PC-9 (cell line): ENCODE data around the gene FAM168A. TPM values are rescaled to one million over a fixed set of nuclear protein-coding genes. Genes with fewer than 3 reads are reported as not detected.

Experiments
- BruUV-seq: library from RNA; stranded (reverse); fragments of 400-500 nt; replicated peaks from 2 replicates; lab custom pipeline; 2021; lab: Mats Ljungman, UMichigan
- CTCF ChIA-PET: fragments of 300-600 bp; sonication (Branson Sonifier 250); formaldehyde crosslinking; loops from one replicate; lab custom pipeline; 2022; ENCODE audit warnings: antibody characterized with exemption; lab: Charles Lee
- POLR2A ChIA-PET: fragments of 300-600 bp; sonication (Branson Sonifier 250); formaldehyde crosslinking; loops from one replicate; lab custom pipeline; 2022; ENCODE audit warnings: antibody characterized with exemption; ENCODE audit not compliant: unreplicated experiment; lab: Charles Lee
- DNase-seq, 2 experiments: peaks; one replicate each; pipeline versions ENCODE4 v3.0.0 to v3.0.0-alpha.2; 2015 to 2022; ENCODE audit warnings: mixed read lengths in 1 of 2
- H2AFZ ChIP-seq: fragments of 200-600 bp; sonication (generic); 2 replicates; pipeline ENCODE4 v1.8.1; 2017; ENCODE audit warnings: antibody characterized with exemption
- H3F3A ChIP-seq: fragments of 200-600 bp; sonication (generic); 2 replicates; pipeline ENCODE4 v1.8.1; 2017; ENCODE audit warnings: antibody characterized with exemption, mild to moderate bottlenecking, low read depth; ENCODE audit not compliant: insufficient read depth
- H3K27ac ChIP-seq: fragments of 200-600 bp; sonication (generic); 2 replicates; pipeline ENCODE4 v1.6.1; 2016; ENCODE audit warnings: mixed run types
- H3K27me3 ChIP-seq: fragments of 200-600 bp; sonication (generic); 2 replicates; pipeline ENCODE4 v1.6.1; 2016; ENCODE audit warnings: low read depth, mixed run types; ENCODE audit not compliant: insufficient read depth
- H3K36me3 ChIP-seq: fragments of 200-600 bp; sonication (generic); 2 replicates; pipeline ENCODE4 v1.6.1; 2016; ENCODE audit warnings: low read depth, mixed run types
- H3K4me1 ChIP-seq: fragments of 200-600 bp; sonication (generic); replicated peaks from 2 replicates; pipeline ENCODE4 v1.6.1; 2016; ENCODE audit warnings: mixed run types; ENCODE audit not compliant: insufficient read depth
- H3K4me2 ChIP-seq: fragments of 200-600 bp; sonication (generic); 2 replicates; pipeline ENCODE4 v1.6.1; 2017; ENCODE audit warnings: mixed run types
- H3K4me3 ChIP-seq: fragments of 200-600 bp; sonication (generic); 2 replicates; pipeline ENCODE4 v1.6.1; 2016; ENCODE audit warnings: mixed run types
- H3K79me2 ChIP-seq: fragments of 200-600 bp; sonication (generic); 2 replicates; pipeline ENCODE4 v1.6.1; 2017; ENCODE audit warnings: low read depth, mixed run types
- H3K9me2 ChIP-seq: fragments of 200-600 bp; sonication (generic); 2 replicates; pipeline ENCODE4 v1.8.1; 2017; ENCODE audit warnings: mild to moderate bottlenecking; ENCODE audit not compliant: insufficient read depth
- H3K9me3 ChIP-seq: fragments of 200-600 bp; sonication (generic); 2 replicates; pipeline ENCODE4 v1.8.1; 2016; ENCODE audit warnings: low read depth; ENCODE audit not compliant: insufficient read depth
- H4K20me1 ChIP-seq: fragments of 200-600 bp; sonication (generic); 2 replicates; pipeline ENCODE4 v1.8.1; 2017; ENCODE audit not compliant: insufficient read depth
- CTCF ChIP-seq: fragments of 200-600 bp; sonication (generic); conservative IDR thresholded peaks from 2 replicates; pipeline ENCODE4 v1.6.1; 2017; ENCODE audit warnings: mixed run types, antibody characterized with exemption, mild to moderate bottlenecking, moderate library complexity
- EZH2 ChIP-seq: fragments of 200-600 bp; sonication (generic); IDR thresholded peaks from 2 replicates; pipeline ENCODE4 v1.8.0; 2017; ENCODE audit warnings: antibody characterized with exemption, low read depth
- intact Hi-C: fragments of 100-400 bp; cut with micrococcal nuclease; formaldehyde crosslinking; loops from one replicate; pipeline ENCODE4 v1.10.0; 2022; ENCODE audit not compliant: unreplicated experiment
- total RNA-seq: library from RNA; stranded (reverse); gene quantifications from 2 replicates; pipeline ENCODE4 v1.2.3, GENCODE V29; 2021

Gene FAM168A
- total RNA-seq, 1 experiment from 2014 or later, result 51.2 TPM

- H4K20me1 ChIP-seq, result 0 out of 2 replicates have a peak, but pooled peaks cover 3% of the 10 kb centered on the region
- no peak for DNase-seq
Observed at GRCh38 chr11:73528013-73528412, 69.9 kb downstream of the FAM168A start.

GRCh38 chr11:73525611-73526010 is 72.3 kb downstream of the FAM168A start:
- DNase-seq, result no peak
- Histone ChIP-seq H3K79me2 (no peaks in the 10 kb centered on the region), H3K4me1 (no peaks in the 10 kb centered on the region), H3K4me2 (no peak overlapping the region), H3K36me3 (no peaks in the 10 kb centered on the region), H3K9me2 (no peaks in the 10 kb centered on the region), H3K27me3 (no peaks in the 10 kb centered on the region), H3K4me3 (no peak overlapping the region), H3F3A (0 out of 2 replicates have a peak, but pooled peaks cover 3% of the 10 kb centered on the region), H2AFZ (no peak overlapping the region), H4K20me1 (no peaks in the 10 kb centered on the region), H3K27ac (no peak overlapping the region), H3K9me3 (no peaks in the 10 kb centered on the region)
- no TSS peak for BruUV-seq
- CTCF ChIA-PET, result no interaction called here
- intact Hi-C loops, result no loop called here
- TF ChIP-seq EZH2 (no peak), CTCF (no peak)
- POLR2A ChIA-PET, result no interaction called here

More at GRCh38 chr11:73528013-73528412, 69.9 kb downstream of the FAM168A start:
- POLR2A ChIA-PET, result interaction anchor here (0.8 kb wide), 1 partner anchor 37 kb away, joined by 7 read pairs; no protein-coding TSS in a partner anchor
- no TSS peak for BruUV-seq
- no peak for TF ChIP-seq CTCF
- no peaks in the 10 kb centered on the region for H3K9me3 ChIP-seq
- H3K4me2 ChIP-seq, result no peak overlapping the region
- intact Hi-C loops, result no loop called here
- H3K36me3 ChIP-seq, result no peaks in the 10 kb centered on the region
- H3K4me1 ChIP-seq, result no peaks in the 10 kb centered on the region
- no peak overlapping the region for H2AFZ ChIP-seq
- H3K27me3 ChIP-seq, result no peaks in the 10 kb centered on the region
- H3F3A ChIP-seq, result no peaks in the 10 kb centered on the region
- CTCF ChIA-PET, result interaction anchor here (0.6 kb wide), 1 partner anchor 33 kb away, joined by 3 read pairs; no protein-coding TSS in a partner anchor
- H3K79me2 ChIP-seq, result no peaks in the 10 kb centered on the region; the same call in 1 of the 2 replicates
- H3K9me2 ChIP-seq, result no peaks in the 10 kb centered on the region
- no peak overlapping the region for H3K4me3 ChIP-seq
- H3K27ac ChIP-seq, result no peak overlapping the region

- Histone ChIP-seq H3K79me2 (no peaks in the 10 kb centered on the region), H4K20me1 (no peaks in the 10 kb centered on the region), H3K4me1 (no peaks in the 10 kb centered on the region), H3K4me3 (no peak overlapping the region), H3K9me3 (no peaks in the 10 kb centered on the region), H3F3A (0 out of 2 replicates have a peak, but pooled peaks cover 3% of the 10 kb centered on the region), H3K36me3 (no peaks in the 10 kb centered on the region), H3K27ac (no peak overlapping the region), H2AFZ (no peak overlapping the region), H3K4me2 (no peak overlapping the region), H3K9me2 (no peaks in the 10 kb centered on the region), H3K27me3 (no peaks in the 10 kb centered on the region)
- POLR2A ChIA-PET, result no interaction called here
- intact Hi-C loops, result no loop called here
- no TSS peak for BruUV-seq
- TF ChIP-seq CTCF (no peak), EZH2 (no peak)
- CTCF ChIA-PET, result no interaction called here
- no peak for DNase-seq
Observed at GRCh38 chr11:73524774-73525173, 73.1 kb downstream of the FAM168A start.
